Hindlimb muscle (tissue), 1 donor: ENCODE results near the gene TAAR9. TPM values are rescaled to one million over a fixed set of nuclear protein-coding genes. Genes with fewer than 3 reads are reported as not detected.

Source experiments
- DNase-seq: peaks from one replicate; pipeline ENCODE4 v3.0.0-alpha.2; 2013
- polyA plus RNA-seq: library from polyadenylated mRNA; unstranded; fragments of 120-200 nt; gene quantifications from one replicate; pipeline ENCODE4 v1.2.1, GENCODE V29; 2013; ENCODE audit not compliant: insufficient read length

The TAAR9 gene
- polyA plus RNA-seq: not detected

DNA sequence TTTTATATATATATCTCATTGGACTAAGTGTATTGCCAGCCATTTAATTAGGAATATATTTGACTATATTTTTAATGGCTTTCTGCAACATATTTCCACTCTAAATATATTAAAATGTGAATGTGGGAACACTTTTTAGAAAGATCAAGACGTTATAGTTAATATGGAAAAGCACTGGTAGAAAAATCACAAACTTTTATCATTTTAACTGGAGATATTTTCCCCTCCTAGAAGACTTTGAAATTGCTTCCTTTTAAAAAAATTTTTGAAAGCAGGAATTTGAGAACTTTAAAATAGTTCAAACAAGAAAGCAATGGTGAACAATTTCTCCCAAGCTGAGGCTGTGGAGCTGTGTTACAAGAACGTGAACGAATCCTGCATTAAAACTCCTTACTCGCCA lies at the start of gene TAAR9:
Gene TAAR9, plus strand, starts transcription at position 301 of the 400 bp plus-strand sequence. Its CDS starts 13 bp downstream, at position 314.
- no peak for DNase-seq

DNA sequence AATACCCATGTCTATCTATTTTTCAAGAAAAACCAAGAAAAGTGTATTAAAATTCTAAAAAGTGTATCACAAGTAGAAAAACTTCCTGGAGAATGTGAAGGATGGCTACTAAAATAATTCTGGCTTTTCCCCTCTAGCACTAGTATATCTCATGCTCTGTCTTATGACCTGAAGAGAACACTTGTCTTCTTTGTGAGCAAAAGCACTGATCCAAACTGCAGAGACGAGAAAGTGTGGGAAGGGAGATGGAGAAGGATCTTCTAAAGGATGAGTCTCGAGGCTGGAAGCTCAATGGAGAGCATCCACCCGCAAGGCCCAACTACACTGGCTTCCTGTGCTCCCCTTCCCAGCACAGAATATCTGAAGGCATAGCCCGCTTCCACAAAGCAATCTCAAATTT lies 48.7 kb upstream of the TAAR9 start:
- no peak for DNase-seq

DNA sequence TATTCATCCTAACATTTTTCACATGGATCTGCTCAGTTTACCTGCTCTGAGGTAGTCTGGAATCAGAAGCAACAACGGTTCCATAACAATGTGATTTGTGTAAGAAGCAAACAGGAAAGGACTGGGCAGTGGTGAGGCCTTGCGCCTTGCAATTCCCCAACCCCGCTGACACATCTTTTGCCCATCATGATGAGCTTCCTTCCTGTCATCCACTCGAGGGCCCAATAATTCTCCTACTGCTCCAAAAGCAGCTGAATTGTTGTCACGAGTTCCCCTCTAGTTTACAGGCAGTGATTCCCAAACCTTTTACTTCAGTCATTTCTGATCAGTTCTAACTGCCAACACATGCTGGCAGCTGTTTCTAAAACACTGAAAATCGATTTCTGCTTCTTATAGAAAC lies 48.1 kb upstream of the TAAR9 start:
- DNase-seq: peak; percentile 45

- peak; percentile 19 for DNase-seq
Measured at GRCh38 chr6:132490478-132491204, 47.4 kb upstream of the TAAR9 start.

DNA sequence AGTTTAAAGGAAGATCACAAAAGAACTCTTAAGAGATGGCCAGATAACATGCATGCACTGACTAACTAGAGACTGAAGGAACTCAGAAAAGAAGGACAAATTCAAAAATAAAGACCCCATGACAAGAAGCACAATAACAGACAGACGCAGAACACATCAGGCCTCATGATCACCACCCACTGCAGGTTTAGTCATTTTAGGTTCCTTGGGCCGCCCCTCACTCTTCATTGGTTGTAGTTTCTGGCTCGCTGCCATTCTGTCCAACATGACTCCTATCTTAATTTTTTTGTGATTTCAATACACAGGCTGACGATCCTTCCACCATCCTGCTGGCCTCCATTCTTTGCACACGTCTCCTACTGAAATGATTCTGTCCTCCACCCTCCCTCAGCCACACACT lies 46.8 kb upstream of the TAAR9 start:
- no peak for DNase-seq

GRCh38 chr6:132491881-132492280 lies 46.2 kb upstream of the TAAR9 start:
- no peak for DNase-seq

DNA sequence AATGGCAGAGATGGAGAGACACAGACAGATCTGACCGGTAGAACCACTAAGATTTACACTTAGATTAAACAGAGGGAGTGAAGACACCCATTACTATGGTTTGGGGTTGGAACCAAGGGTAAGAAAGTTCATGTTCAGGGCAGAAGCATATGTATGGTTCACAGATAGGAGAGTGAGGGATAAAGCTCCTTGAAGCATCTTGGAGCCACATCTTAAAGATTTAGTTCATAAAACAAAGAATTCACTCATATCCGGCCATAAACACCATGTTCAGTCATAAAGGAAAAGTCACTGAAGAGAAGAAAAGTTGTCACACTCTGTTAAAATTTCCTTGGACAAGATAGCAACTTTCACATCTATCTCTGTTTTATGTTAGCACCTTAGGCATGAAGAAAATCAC lies 43.1 kb upstream of the TAAR9 start:
- no peak for DNase-seq

DNA sequence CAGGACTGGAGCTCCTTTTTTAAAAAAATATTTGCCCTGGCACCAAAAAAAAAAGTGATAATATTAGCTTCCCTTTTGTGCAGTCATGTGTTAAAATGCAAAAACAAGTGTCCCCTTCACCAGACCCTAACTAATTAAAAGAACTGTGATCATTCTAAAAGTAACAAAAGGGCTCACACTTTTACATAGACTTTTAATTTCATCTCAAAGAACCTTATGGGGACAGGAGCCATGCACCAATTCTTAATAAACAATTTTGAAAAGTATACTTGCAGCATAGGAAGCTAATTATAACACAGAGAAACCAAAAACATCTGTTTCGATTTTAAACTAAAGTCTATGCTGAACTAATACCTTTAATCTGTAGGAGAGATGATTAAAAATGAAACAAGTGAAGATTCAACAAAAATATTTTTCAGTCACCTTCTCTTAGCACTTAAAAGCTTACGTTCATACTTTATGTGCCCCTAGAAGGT lies 42.4 kb upstream of the TAAR9 start:
- DNase-seq: no peak

DNA sequence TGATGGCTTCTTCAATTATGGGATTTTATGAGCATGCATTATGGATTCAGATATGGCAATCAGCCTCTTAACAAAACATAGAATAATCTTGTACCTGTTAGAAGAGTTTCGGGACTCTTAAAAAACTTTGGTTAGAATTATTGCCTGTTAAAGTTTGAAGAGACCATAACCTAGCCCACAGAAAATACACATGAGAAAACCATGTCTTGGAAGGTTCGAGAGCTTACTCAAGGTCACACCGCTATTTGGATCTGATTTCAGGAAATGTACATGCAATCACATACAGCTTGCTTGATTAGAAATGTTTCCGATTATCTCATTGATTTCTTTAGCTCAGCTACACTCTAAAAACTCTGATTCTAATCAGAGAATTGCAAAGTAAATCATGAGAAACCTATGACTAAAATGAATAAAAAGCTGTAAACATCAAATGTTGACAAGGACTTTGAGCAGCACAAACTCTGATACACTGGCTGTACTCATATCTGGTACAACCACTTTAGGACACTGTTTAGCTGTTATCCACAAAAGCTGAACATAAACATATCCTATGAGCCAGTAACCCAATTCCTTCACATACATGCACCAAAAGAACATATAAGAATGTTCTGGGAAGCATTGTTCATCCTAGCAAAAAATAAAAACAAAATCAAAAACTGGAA lies 41.4 kb upstream of the TAAR9 start:
- DNase-seq: no peak

GRCh38 chr6:132498638-132499037 lies 39.4 kb upstream of the TAAR9 start:
- DNase-seq: no peak

GRCh38 chr6:132499757-132500156 lies 38.3 kb upstream of the TAAR9 start:
- DNase-seq: no peak

DNA sequence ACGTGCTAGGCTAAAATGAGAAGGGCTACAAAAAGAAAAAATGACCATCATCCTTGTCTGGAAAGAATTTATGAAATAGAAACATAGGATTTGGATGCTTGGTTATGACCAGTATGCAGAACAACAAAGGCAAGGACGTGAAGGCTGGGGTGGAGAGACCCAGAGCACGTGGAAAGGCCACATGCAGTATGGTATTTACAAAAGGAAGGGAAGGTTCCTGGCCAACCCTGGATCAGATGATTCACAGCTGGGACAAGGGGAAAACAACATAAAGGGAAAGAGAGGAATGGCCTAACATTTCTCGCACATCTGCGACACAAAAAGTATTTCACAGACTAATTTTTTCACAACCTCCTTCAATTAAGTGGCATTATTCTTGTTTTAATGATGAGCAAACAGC lies 33.3 kb upstream of the TAAR9 start:
- no peak for DNase-seq

DNA sequence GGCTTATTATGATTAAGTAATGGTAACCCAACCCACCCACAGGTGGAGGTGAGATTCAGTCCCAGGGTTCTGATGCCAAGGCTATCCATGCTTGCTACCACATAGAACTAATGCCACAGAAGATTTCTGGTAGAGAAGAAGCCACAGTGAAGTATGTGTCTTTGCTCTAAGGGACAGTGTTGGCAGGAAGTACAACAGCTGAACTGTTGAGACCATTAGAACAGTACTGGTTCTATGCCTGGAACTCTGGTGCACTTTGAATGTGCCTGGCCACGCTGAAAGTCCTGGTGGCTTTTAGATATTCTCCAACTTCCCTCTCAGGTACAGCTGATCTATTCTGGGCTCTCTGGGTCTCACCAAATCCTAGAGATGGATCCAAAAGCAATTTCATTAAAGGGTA lies 32.9 kb upstream of the TAAR9 start:
- no peak for DNase-seq

DNA sequence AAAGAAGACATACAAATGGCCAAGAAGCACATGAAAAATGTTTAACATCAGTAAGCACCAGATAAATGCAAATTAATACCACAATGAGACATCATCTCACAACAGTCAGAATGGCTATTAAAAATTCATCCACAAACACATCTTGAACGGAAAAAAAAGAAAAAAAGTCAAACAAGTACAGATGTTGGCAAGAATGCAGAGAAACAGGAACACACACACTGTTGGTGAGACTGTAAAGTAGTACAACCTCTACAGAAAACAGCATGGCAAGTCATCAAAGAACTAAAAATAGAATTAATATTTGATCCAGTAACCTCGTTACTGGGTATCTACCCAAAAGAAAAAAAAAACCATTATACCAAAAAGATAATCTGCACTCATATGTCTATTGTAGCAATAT lies 31.6 kb upstream of the TAAR9 start:
- DNase-seq: no peak

DNA sequence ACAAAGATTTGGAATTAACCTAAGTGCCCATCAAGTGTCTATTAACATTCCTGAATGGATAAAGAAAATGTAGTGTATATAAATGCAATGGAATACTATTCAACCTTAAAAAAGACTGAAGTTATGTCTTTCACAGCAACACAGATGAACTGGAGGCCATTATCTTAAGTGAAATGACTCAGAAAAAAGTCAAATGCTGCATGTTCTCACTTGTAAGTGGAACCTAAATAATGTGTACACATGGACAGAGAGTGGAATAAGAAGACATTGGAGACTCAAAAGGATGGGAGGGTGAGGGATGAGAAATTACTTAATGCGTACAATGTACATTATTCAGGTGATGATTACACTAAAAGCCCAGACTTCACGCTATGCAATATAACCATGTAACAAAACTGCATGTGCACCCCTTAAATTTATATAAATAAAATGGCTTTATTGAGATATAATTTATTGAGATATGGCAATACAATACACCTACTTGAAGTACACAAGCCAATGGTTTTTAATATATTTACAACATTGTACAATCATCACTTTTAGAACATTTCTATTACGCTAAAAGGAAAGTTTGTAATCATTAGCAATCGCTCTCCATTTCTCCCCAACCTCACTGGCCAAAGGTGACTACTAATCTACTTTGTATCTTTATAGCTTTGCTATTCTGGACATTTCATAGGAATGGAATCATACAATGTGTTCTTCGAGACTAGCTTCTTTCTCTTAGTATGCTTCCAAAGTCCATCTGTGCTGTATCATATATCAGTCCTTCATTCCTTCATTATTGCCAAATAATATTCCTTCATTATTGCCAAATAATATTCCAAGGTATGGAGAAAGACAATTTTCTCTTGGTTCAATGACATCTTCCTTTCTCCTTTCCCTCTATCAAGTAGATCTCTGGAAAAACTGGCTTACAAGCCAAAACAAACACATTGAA lies 30.9 kb upstream of the TAAR9 start:
- DNase-seq: no peak

GRCh38 chr6:132511210-132511830 lies 26.8 kb upstream of the TAAR9 start:
- no peak for DNase-seq

DNA sequence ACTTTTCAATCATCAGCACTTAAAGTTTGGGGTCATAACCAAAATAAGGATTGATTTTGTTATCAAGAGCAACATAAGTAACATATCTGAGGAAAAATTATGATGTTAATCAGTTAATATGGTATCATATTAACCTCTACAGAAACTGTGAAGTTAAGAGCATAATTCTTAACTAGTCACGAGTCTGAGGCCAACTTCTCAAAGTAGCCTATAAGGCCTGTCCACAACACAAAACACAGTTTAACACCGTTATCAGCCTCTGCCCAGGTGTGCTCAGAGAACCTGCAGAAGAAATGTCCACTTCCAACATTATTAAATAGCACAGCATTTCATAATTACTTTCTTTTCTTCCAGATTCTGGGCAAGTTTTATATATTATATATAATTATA lies 26.3 kb upstream of the TAAR9 start:
- DNase-seq: no peak

- no peak for DNase-seq
Measured at GRCh38 chr6:132512342-132512637, 25.8 kb upstream of the TAAR9 start.

- DNase-seq: peak; percentile 90
Measured at GRCh38 chr6:132512638-132513632, 25.1 kb upstream of the TAAR9 start, which contains the start of gene STX7. STX7 (minus strand) TSS chr6:132513116; CDS start chr6:132503530, 9,586 bp downstream.

DNA sequence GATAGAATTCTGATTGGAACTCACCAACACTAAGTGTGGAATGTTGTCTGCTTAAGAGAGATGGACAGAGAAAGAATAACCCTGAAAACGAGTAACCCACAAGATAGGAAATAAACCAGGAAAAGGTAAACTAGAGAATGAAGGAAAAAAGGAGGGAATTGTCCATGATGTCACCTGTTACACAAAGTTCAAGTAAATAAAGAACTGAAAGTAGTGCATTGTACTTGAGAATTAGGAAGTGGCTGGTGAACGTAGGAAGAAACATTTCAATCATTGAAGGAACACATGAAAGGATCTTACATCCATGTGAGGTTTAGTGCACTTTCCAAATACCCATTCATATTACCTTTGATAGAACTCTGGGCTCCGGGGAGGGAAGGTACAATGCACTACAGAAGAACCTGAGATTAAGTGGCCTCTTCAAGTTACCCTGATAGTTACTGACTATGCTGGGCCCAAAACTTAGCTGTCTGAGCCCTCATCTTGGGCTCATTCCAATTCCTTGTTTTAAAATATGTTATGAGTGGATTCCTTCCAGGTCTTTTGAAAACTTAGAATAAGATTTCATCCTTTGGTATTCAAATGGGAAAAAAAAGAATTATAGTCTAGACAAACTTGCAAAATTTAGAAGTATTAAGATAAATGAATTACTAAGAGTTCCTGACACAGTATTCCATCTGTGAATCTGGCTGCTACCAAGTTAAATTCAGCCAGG lies 24.1 kb upstream of the TAAR9 start:
- DNase-seq: no peak

DNA sequence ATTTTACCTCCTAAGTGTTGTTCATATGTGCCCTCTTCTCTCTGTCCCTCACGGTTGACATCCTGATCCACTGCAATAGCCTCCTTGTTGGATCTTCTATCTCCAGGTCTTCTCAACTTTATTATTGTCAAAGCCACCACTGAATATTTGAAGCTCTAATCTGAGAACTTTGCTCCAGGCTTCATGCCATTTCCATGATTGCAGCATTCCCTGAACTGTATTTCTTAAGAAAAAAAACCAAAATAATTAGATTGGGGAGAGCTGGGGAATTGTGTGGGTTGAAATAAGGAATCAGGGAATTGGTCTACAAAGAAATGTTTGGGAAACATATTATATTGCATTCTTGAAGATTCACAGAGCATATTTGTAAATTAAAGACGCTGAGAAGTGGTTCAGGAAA lies 22.7 kb upstream of the TAAR9 start:
- DNase-seq: no peak
